Measurements from ENCODE around the gene KIF1A.

- TF ChIP-seq CTCF (IDR thresholded peaks at IDR 0.05; ENCODE audit: poor library complexity): no peak
- TF ChIP-seq EZH2phosphoT487 (IDR thresholded peaks at IDR 0.05; ENCODE audit: low read depth, severe bottlenecking, unreplicated experiment): no peak
Measured at GRCh38 chr2:240832921-240833494, 13.0 kb upstream of the KIF1A start.

Measured in hepatocyte (in vitro differentiated cells).